Ecto neural progenitor cell (in vitro differentiated cells): Measurements from ENCODE around the gene SIRT3.
"Not testable (repeated sequence)": the region's sequence is repeated elsewhere in the genome, so short reads cannot be mapped to it uniquely, and the experiment has no call there.

Experiments
- DNase-seq: peaks from one replicate; pipeline ENCODE4 v3.0.0-alpha.2; 2018; ENCODE audit warnings: low spot score

The SIRT3 gene

GRCh38 chr11:240315-240714 is 4.2 kb upstream of the SIRT3 start:
- no peak for DNase-seq

- not testable (repeated sequence) for DNase-seq
Measured at GRCh38 chr11:238346-238745, 2.2 kb upstream of the SIRT3 start.

GRCh38 chr11:236774-237767 is 929 bp upstream of the SIRT3 start, which contains the start of gene PSMD13:
PSMD13 (plus strand) TSS chr11:236976; CDS start chr11:237050, 74 bp downstream.
- peak; percentile 90 for DNase-seq

- no peak for DNase-seq
Measured at GRCh38 chr11:235609-235996, 539 bp downstream of the SIRT3 start.

GRCh38 chr11:235180-235579 is 962 bp downstream of the SIRT3 start:
- DNase-seq = no peak

- no peak for DNase-seq
Measured at GRCh38 chr11:232783-233565, 3.2 kb downstream of the SIRT3 start.

GRCh38 chr11:230431-230830 is 5.7 kb downstream of the SIRT3 start:
- no peak for DNase-seq

- DNase-seq = no peak
Measured at GRCh38 chr11:227824-228379, 8.2 kb downstream of the SIRT3 start.

- DNase-seq = no peak
Measured at GRCh38 chr11:225734-226453, 10.2 kb downstream of the SIRT3 start.

GRCh38 chr11:224424-224823 is 11.7 kb downstream of the SIRT3 start:
- no peak for DNase-seq

- no peak for DNase-seq
Measured at GRCh38 chr11:223884-224283, 12.3 kb downstream of the SIRT3 start.

- DNase-seq = no peak
Measured at GRCh38 chr11:223026-223789, 12.9 kb downstream of the SIRT3 start.

- DNase-seq = no peak
Measured at GRCh38 chr11:221998-222789, 13.9 kb downstream of the SIRT3 start.

- DNase-seq = no peak
Measured at GRCh38 chr11:221539-221938, 14.6 kb downstream of the SIRT3 start.

GRCh38 chr11:220641-221215 is 15.4 kb downstream of the SIRT3 start:
- not testable (repeated sequence) for DNase-seq

GRCh38 chr11:218815-219593 is 17.1 kb downstream of the SIRT3 start:
- DNase-seq = no peak

GRCh38 chr11:217704-218103 is 18.4 kb downstream of the SIRT3 start:
- no peak for DNase-seq

GRCh38 chr11:216081-216974 is 19.8 kb downstream of the SIRT3 start:
- DNase-seq = no peak
